Adrenal gland (tissue), 12 donors: ENCODE measurements around the gene VCAN. TPM values are rescaled to one million over a fixed set of nuclear protein-coding genes. Genes with fewer than 3 reads are reported as not detected.
A peak's percentile ranks its signal among the peaks of the same experiment; 100 is the strongest.

Source experiments
- DNase-seq, 7 donors: peaks; one replicate each; pipeline ENCODE4 v3.0.0-alpha.2; 2019 to 2020
- H3K27ac ChIP-seq, 5 donors: fragments of 200-600 bp; sonication (generic) in 4 of 5; 1 replicate in 3 of 5; 2 replicates in 2 of 5; pipeline versions ENCODE4 v1.5.1 to v1.8.0; 2016 to 2020; ENCODE audit warnings: mild to moderate bottlenecking in 1 of 5
- H3K27me3 ChIP-seq: fragments of 200-600 bp; 2 replicates; pipeline ENCODE4 v1.8.0; 2021
- H3K36me3 ChIP-seq, 2 donors: fragments of 200-600 bp; replicated peaks in 1 of 2; 1 replicate in 1 of 2; 2 replicates in 1 of 2; pipeline versions ENCODE4 v1.5.1 to v1.8.0; 2018 to 2022
- H3K4me1 ChIP-seq, 2 donors: fragments of 200-600 bp; replicated peaks in 1 of 2; 1 replicate in 1 of 2; 2 replicates in 1 of 2; pipeline versions ENCODE4 v1.5.1 to v1.8.0; 2018 to 2021
- H3K4me3 ChIP-seq, 4 donors: fragments of 200-600 bp; sonication (generic) in 3 of 4; one replicate each; pipeline ENCODE4 v1.5.1; 2016 to 2018
- H3K9me3 ChIP-seq, 3 donors: fragments of 200-600 bp; sonication (generic) in 1 of 3; replicated peaks in 1 of 3; 1 replicate in 2 of 3; 2 replicates in 1 of 3; pipeline versions ENCODE4 v1.5.1 to v1.8.0; 2016 to 2021
- POLR2A ChIP-seq, 2 donors: fragments of 450-650 bp; IDR thresholded peaks; one replicate each; pipeline ENCODE4 v1.6.1; 2017; ENCODE audit warnings: antibody characterized with exemption in 2 of 2, mild to moderate bottlenecking in 2 of 2, moderate library complexity in 1 of 2
- WGBS, 4 donors: extraction: QIAGEN DNeasy Blood & Tissue Kit in 2 of 4; methylation state at CpG; one replicate each; pipeline versions ENCODE4 v1.1.5 to v1.1.7; 2013 to 2017; 5-methylcytosine and 5-hydroxymethylcytosine counted together
- intact Hi-C, 2 donors: fragments of 100-400 bp; cut with DNase I; formaldehyde crosslinking; loops; one replicate each; pipeline versions ENCODE4 v1.14.1 to v1.15.0; 2022 to 2023
- polyA plus RNA-seq, 3 donors: library from polyadenylated mRNA; stranded (reverse); fragments of 200-250 nt in 2 of 3; fragments of 350-450 nt in 1 of 3; fragmentation: Illumina TruSeq in 1 of 3; extraction: RNeasy Lipid Tissue Mini Kit (QIAGEN cat#74804) in 1 of 3; gene quantifications; one replicate each; pipeline ENCODE4 v1.2.3, GENCODE V29; 2013 to 2014
- total RNA-seq, 9 donors: library from RNA; depleted of rRNA in 4 of 9; stranded (reverse); fragments of >200 nt in 4 of 9; fragments of 120-200 nt in 1 of 9; fragmentation: NEBNext Ultra II Directional in 1 of 9; extraction: Animal tissue kit (Norgen Biotek cat#: 25700) in 1 of 9; gene quantifications; one replicate each; pipeline versions ENCODE4 v1.1.0 to v1.2.4, GENCODE V29; 2013 to 2023
- TF ChIP-seq, protein P1 (sequence below), 6 experiments: fragments of 450-650 bp in 4 of 6; fragments of 200-600 bp in 2 of 6; sonication (generic) in 1 of 6; IDR thresholded peaks; 1 replicate in 5 of 6; 2 replicates in 1 of 6; pipeline versions ENCODE4 v1.5.1 to v1.8.0; 2016 to 2021; ENCODE audit warnings: antibody characterized with exemption in 6 of 6, mild to moderate bottlenecking in 2 of 6, moderate library complexity in 1 of 6
- donor health status: healthy with polysubstance abuse.
- donor health status: Bipolar disorder and iron deficiency.
- donor health status: DM: yes; HTN: yes; CAD: no.
- donor health status: DM: no; HTN: no; CAD: no.
- donor health status: DM: no; HTN: no; CAD: no.
- donor health status: DM: yes; HTN: yes; CAD: no.

Gene VCAN
- total and polyA plus RNA-seq, 12 donors, result 10.0 to 171 (median 133) TPM

DNA sequence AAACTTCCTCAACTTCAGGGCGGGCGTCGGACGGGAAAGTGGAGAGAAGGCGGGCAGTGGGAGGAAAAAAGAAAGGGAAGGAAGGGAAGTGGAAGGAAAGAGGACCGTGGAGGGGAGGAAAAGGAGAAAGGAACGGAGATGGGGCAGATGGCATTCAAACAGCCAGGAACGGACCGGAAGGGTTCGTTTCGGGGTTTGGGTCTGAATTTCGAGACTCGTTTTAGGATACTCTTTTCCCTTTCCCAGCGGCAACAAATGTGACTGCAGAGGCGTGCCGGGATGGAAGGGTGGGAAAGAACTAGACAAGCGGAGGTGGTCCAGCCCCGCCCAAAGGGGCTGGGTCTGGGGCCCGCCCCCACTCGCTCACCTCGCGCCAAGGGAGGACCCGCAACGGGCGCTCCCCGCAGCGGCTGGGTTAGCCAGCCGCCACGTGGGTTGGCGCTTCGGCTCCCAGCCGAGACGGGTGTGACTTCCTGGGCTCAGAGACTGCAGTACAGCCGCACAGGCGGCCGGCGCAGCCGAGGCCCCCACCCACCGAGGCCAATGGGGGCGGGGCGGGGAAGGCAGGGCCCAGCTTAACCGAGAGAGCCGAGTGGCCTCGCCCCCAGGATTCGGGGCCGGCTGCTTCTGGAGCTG lies 2.7 kb downstream of the VCAN start:
- WGBS, 4 donors, result 0 to 1% (median 1%) methylated on average over 27 to 46 of the region's 46 CpGs
- Histone ChIP-seq H3K36me3 (no peaks in the 10 kb centered on the region), H3K27ac (peak overlapping the region; percentile 12 to 77 (median 40)), H3K4me3 (peak overlapping the region in 3 of 4 donors; percentile 13 to 56 (median 35)), H3K4me1 (peaks cover 0 to 29% of the 10 kb centered on the region in 2 donors), H3K27me3 (peaks cover 20% of the 10 kb centered on the region), H3K9me3 (peaks cover 0 to 5% (median 0%) of the 10 kb centered on the region in 3 donors)
- TF ChIP-seq POLR2A (IDR thresholded peaks at IDR 0.05), result no peak
- TF ChIP-seq, protein P1, sequence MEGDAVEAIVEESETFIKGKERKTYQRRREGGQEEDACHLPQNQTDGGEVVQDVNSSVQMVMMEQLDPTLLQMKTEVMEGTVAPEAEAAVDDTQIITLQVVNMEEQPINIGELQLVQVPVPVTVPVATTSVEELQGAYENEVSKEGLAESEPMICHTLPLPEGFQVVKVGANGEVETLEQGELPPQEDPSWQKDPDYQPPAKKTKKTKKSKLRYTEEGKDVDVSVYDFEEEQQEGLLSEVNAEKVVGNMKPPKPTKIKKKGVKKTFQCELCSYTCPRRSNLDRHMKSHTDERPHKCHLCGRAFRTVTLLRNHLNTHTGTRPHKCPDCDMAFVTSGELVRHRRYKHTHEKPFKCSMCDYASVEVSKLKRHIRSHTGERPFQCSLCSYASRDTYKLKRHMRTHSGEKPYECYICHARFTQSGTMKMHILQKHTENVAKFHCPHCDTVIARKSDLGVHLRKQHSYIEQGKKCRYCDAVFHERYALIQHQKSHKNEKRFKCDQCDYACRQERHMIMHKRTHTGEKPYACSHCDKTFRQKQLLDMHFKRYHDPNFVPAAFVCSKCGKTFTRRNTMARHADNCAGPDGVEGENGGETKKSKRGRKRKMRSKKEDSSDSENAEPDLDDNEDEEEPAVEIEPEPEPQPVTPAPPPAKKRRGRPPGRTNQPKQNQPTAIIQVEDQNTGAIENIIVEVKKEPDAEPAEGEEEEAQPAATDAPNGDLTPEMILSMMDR (IDR thresholded peaks at IDR 0.05), result no peak
- peak; percentile 65 to 86 (median 77) for DNase-seq
- intact Hi-C loops, result no loop called here

DNA sequence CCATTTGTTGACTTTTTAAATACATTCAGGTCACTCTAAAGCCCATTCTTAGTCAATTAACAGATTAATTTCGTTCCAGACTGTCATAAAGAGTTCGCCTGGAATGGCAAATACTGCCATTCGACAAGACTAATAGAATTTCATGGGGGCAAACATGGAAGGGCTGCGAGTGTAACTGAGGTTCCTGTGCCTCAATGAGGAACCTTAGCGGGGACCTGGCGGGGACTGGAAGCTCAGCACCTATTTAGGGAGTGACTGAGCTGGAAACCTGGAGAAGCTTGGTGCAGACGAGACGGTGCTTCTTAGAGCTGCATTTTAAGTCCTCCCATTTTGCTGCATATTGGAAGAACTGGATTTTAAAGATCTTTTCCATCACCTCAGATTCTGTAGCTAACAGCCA lies 3.4 kb downstream of the VCAN start:
- TF ChIP-seq POLR2A (IDR thresholded peaks at IDR 0.05), result no peak
- TF ChIP-seq, protein P1 (IDR thresholded peaks at IDR 0.05), result no peak
- peak overlapping the region in 2 of 5 donors; percentile 75 to 77 for H3K27ac ChIP-seq
- peaks cover 14% of the 10 kb centered on the region for H3K27me3 ChIP-seq
- peaks cover 0 to 5% (median 0%) of the 10 kb centered on the region in 3 donors for H3K9me3 ChIP-seq
- peak overlapping the region in 1 of 4 donors; percentile 56 for H3K4me3 ChIP-seq
- no peaks in the 10 kb centered on the region for H3K36me3 ChIP-seq
- WGBS, 4 donors, result 11 to 19% (median 19%) methylated on average over 8 of the region's 8 CpGs
- DNase-seq, result no peak
- H3K4me1 ChIP-seq, result peaks cover 0 to 29% of the 10 kb centered on the region in 2 donors
- intact Hi-C loops, result no loop called here

GRCh38 chr5:83475391-83475863 lies 3.9 kb downstream of the VCAN start:
- no peak for TF ChIP-seq POLR2A (IDR thresholded peaks at IDR 0.05)
- TF ChIP-seq, protein P1 (IDR thresholded peaks at IDR 0.05), result no peak
- Histone ChIP-seq H3K27ac (peak overlapping the region in 1 of 5 donors; percentile 75), H3K27me3 (peaks cover 13% of the 10 kb centered on the region), H3K36me3 (no peaks in the 10 kb centered on the region), H3K9me3 (peaks cover 0 to 5% (median 0%) of the 10 kb centered on the region in 3 donors), H3K4me3 (peak overlapping the region in 1 of 4 donors; percentile 56), H3K4me1 (peaks cover 0 to 29% of the 10 kb centered on the region in 2 donors)
- intact Hi-C loops, result no loop called here
- WGBS, 4 donors, result 39 to 48% (median 42%) methylated on average over 5 of the region's 5 CpGs
- DNase-seq, result no peak

- H3K27me3 ChIP-seq, result peaks cover 5% of the 10 kb centered on the region
- 74 to 79% (median 75%) methylated on average over 5 of the region's 5 CpGs for WGBS, 4 donors
- no peak overlapping the region for H3K27ac ChIP-seq
Measured at GRCh38 chr5:83475935-83476814, 4.6 kb downstream of the VCAN start.

More at GRCh38 chr5:83475935-83476814, 4.6 kb downstream of the VCAN start:
- H3K4me3 ChIP-seq, result no peak overlapping the region
- H3K4me1 ChIP-seq, result peaks cover 0 to 27% of the 10 kb centered on the region in 2 donors
- TF ChIP-seq, protein P1 (IDR thresholded peaks at IDR 0.05), result no peak
- TF ChIP-seq POLR2A (IDR thresholded peaks at IDR 0.05), result no peak
- no peak for DNase-seq
- H3K36me3 ChIP-seq, result no peaks in the 10 kb centered on the region
- H3K9me3 ChIP-seq, result peaks cover 0 to 5% (median 0%) of the 10 kb centered on the region in 3 donors
- intact Hi-C loops, result no loop called here
